ENCODE measurements around the gene ARL8A. TPM values are rescaled to one million over a fixed set of nuclear protein-coding genes. Genes with fewer than 3 reads are reported as not detected.

Gene ARL8A
- total and polyA plus RNA-seq, 2 experiments from 2014 or later = 32.5 to 33.9 TPM

- Histone ChIP-seq H3K9me2 (ENCODE audit: insufficient read depth) (no peaks in the 10 kb centered on the region), H3K27me3 (replicated peaks; ENCODE audit: insufficient read depth) (no peaks in the 10 kb centered on the region), H3K4me2 (ENCODE audit: unreplicated experiment) (no peak overlapping the region), H3K4me1 (ENCODE audit: insufficient read depth) (no peaks in the 10 kb centered on the region), H3K9ac (no peak overlapping the region), H2AFZ (no peak overlapping the region), H3K36me3 (ENCODE audit: low read depth) (no peaks in the 10 kb centered on the region), H3K9me3 (ENCODE audit: low read depth) (no peaks in the 10 kb centered on the region), H3K4me3 (no peak overlapping the region), H3K27ac (no peak overlapping the region), H4K20me1 (ENCODE audit: insufficient read depth) (no peaks in the 10 kb centered on the region), H3F3A (ENCODE audit: insufficient read depth) (no peaks in the 10 kb centered on the region), H3K79me2 (ENCODE audit: insufficient read depth) (no peaks in the 10 kb centered on the region)
- 74 to 78% methylated on average over 15 of the region's 15 CpGs for WGBS, 2 experiments (ENCODE audit: low coverage in 1 of 2, low lambda C conversion rate in 2 of 2, missing lambda C conversion rate in 2 of 2)
- DNase-seq = no peak
- in situ Hi-C loops (cut with MboI) = no loop called here
- TF ChIP-seq EZH2 (IDR thresholded peaks at IDR 0.05; ENCODE audit: insufficient read depth, poor library complexity, severe bottlenecking) = no peak
- no peak for TF ChIP-seq EZH2phosphoT487 (IDR thresholded peaks at IDR 0.05; ENCODE audit: insufficient read depth, low read depth)
These were observed 18.1 kb upstream of the ARL8A start for GRCh38 chr1:202162418-202163280.

- Histone ChIP-seq H3K36me3 (ENCODE audit: low read depth) (no peaks in the 10 kb centered on the region), H3K27ac (no peak overlapping the region), H3K9me2 (ENCODE audit: insufficient read depth) (no peaks in the 10 kb centered on the region), H3K4me3 (no peak overlapping the region), H3K4me2 (ENCODE audit: unreplicated experiment) (no peak overlapping the region), H3K4me1 (ENCODE audit: insufficient read depth) (no peaks in the 10 kb centered on the region), H3K9ac (no peak overlapping the region), H4K20me1 (ENCODE audit: insufficient read depth) (no peaks in the 10 kb centered on the region), H3F3A (ENCODE audit: insufficient read depth) (no peaks in the 10 kb centered on the region), H3K27me3 (replicated peaks; ENCODE audit: insufficient read depth) (no peaks in the 10 kb centered on the region), H3K9me3 (ENCODE audit: low read depth) (no peaks in the 10 kb centered on the region), H3K79me2 (ENCODE audit: insufficient read depth) (no peaks in the 10 kb centered on the region), H2AFZ (no peak overlapping the region)
- DNase-seq = no peak
- in situ Hi-C loops (cut with MboI) = no loop called here
- WGBS, 2 experiments (ENCODE audit: low coverage in 1 of 2, low lambda C conversion rate in 2 of 2, missing lambda C conversion rate in 2 of 2) = 91% methylated on average over 3 to 4 of the region's 4 CpGs
- TF ChIP-seq EZH2 (IDR thresholded peaks at IDR 0.05; ENCODE audit: insufficient read depth, poor library complexity, severe bottlenecking) (no peak), EZH2phosphoT487 (IDR thresholded peaks at IDR 0.05; ENCODE audit: insufficient read depth, low read depth) (no peak)
These were observed 17.5 kb upstream of the ARL8A start for GRCh38 chr1:202162047-202162417.

GRCh38 chr1:202161151-202162046 is 16.9 kb upstream of the ARL8A start:
- no peak for DNase-seq
- Histone ChIP-seq H3K27me3 (replicated peaks; ENCODE audit: insufficient read depth) (no peaks in the 10 kb centered on the region), H3K79me2 (ENCODE audit: insufficient read depth) (no peaks in the 10 kb centered on the region), H2AFZ (no peak overlapping the region), H3K9me2 (ENCODE audit: insufficient read depth) (no peaks in the 10 kb centered on the region), H3K9ac (no peak overlapping the region), H4K20me1 (ENCODE audit: insufficient read depth) (no peaks in the 10 kb centered on the region), H3K27ac (no peak overlapping the region), H3K9me3 (ENCODE audit: low read depth) (no peaks in the 10 kb centered on the region), H3F3A (ENCODE audit: insufficient read depth) (no peaks in the 10 kb centered on the region), H3K4me2 (ENCODE audit: unreplicated experiment) (no peak overlapping the region), H3K4me1 (ENCODE audit: insufficient read depth) (no peaks in the 10 kb centered on the region), H3K36me3 (ENCODE audit: low read depth) (no peaks in the 10 kb centered on the region), H3K4me3 (no peak overlapping the region)
- TF ChIP-seq EZH2phosphoT487 (IDR thresholded peaks at IDR 0.05; ENCODE audit: insufficient read depth, low read depth) (no peak), EZH2 (IDR thresholded peaks at IDR 0.05; ENCODE audit: insufficient read depth, poor library complexity, severe bottlenecking) (no peak)
- in situ Hi-C loops (cut with MboI) = no loop called here
- WGBS, 2 experiments (ENCODE audit: low coverage in 1 of 2, low lambda C conversion rate in 2 of 2, missing lambda C conversion rate in 2 of 2) = 74 to 77% methylated on average over 22 of the region's 22 CpGs

GRCh38 chr1:202160377-202160940 is 15.9 kb upstream of the ARL8A start, which contains the start of gene PTPN7:
TSS of gene PTPN7 (minus strand) at chr1:202160602. CDS start at chr1:202159402, 1,200 bp downstream.
- H3K79me2 ChIP-seq (ENCODE audit: insufficient read depth) = no peaks in the 10 kb centered on the region
- H3K9me3 ChIP-seq (ENCODE audit: low read depth) = no peaks in the 10 kb centered on the region
- no peaks in the 10 kb centered on the region for H3K27me3 ChIP-seq (replicated peaks; ENCODE audit: insufficient read depth)
- H3K4me2 ChIP-seq (ENCODE audit: unreplicated experiment) = no peak within 1 kb of the TSS
- no peaks in the 10 kb centered on the region for H3F3A ChIP-seq (ENCODE audit: insufficient read depth)
- no peaks in the 10 kb centered on the region for H3K9me2 ChIP-seq (ENCODE audit: insufficient read depth)
- H3K36me3 ChIP-seq (ENCODE audit: low read depth) = no peaks in the 10 kb centered on the region
- H3K9ac ChIP-seq = no peak within 1 kb of the TSS
- H4K20me1 ChIP-seq (ENCODE audit: insufficient read depth) = no peaks in the 10 kb centered on the region
- H3K4me3 ChIP-seq = no peak within 1 kb of the TSS
- no peak within 1 kb of the TSS for H2AFZ ChIP-seq
- TF ChIP-seq EZH2phosphoT487 (IDR thresholded peaks at IDR 0.05; ENCODE audit: insufficient read depth, low read depth) = no peak
- TF ChIP-seq EZH2 (IDR thresholded peaks at IDR 0.05; ENCODE audit: insufficient read depth, poor library complexity, severe bottlenecking) = no peak
- no peaks in the 10 kb centered on the region for H3K4me1 ChIP-seq (ENCODE audit: insufficient read depth)
- in situ Hi-C loops (cut with MboI) = no loop called here
- no peak within 1 kb of the TSS for H3K27ac ChIP-seq
- DNase-seq = no peak
- 73 to 80% methylated on average over 14 to 17 of the region's 17 CpGs for WGBS, 2 experiments (ENCODE audit: low coverage in 1 of 2, low lambda C conversion rate in 2 of 2, missing lambda C conversion rate in 2 of 2)
